Caco-2 (cell line): Measurements from ENCODE around the gene BCAS3. TPM values are rescaled to one million over a fixed set of nuclear protein-coding genes. Genes with fewer than 3 reads are reported as not detected.

Source experiments
- BruUV-seq: library from RNA; stranded (reverse); fragments of 400-500 nt; replicated peaks from 2 replicates; lab custom pipeline; 2021; lab: Mats Ljungman, UMichigan
- CTCF ChIA-PET: fragments of 300-600 bp; sonication (Branson Sonifier 250); formaldehyde crosslinking; loops from one replicate; lab custom pipeline; 2022; ENCODE audit warnings: antibody characterized with exemption; lab: Charles Lee
- POLR2A ChIA-PET: fragments of 300-600 bp; sonication (Branson Sonifier 250); formaldehyde crosslinking; loops from one replicate; lab custom pipeline; 2022; ENCODE audit warnings: antibody characterized with exemption; lab: Charles Lee
- DNase-seq, 2 experiments: peaks; one replicate each; pipeline versions ENCODE4 v3.0.0 to v3.0.0-alpha.2; 2020 to 2022
- H3K27me3 ChIP-seq: replicated peaks from 2 replicates; pipeline ENCODE4 v1.6.0; 2011; ENCODE audit warnings: low read length; ENCODE audit not compliant: control insufficient read depth, insufficient read depth
- H3K36me3 ChIP-seq: 2 replicates; pipeline ENCODE4 v1.5.1; 2011; ENCODE audit warnings: low read length; ENCODE audit not compliant: control insufficient read depth, insufficient read depth
- H3K4me1 ChIP-seq: fragments of 250-450 bp; sonication (Bioruptor Pico); 2 replicates; pipeline ENCODE4 v1.5.1; 2020; ENCODE audit warnings: mild to moderate bottlenecking
- H3K4me3 ChIP-seq: 2 replicates; pipeline ENCODE4 v1.5.1; 2011; ENCODE audit warnings: low read depth, mild to moderate bottlenecking, control low read depth, low read length
- H3K9me3 ChIP-seq: fragments of 250-450 bp; sonication (Bioruptor Pico); 2 replicates; pipeline ENCODE4 v1.5.1; 2020; ENCODE audit warnings: mild to moderate bottlenecking, moderate library complexity
- H3K27ac Mint-ChIP-seq: one replicate; pipeline ENCODE4 v1.8.0; 2022; ENCODE audit warnings: mixed read lengths; ENCODE audit not compliant: unreplicated experiment
- H3K27me3 Mint-ChIP-seq: one replicate; pipeline ENCODE4 v1.8.0; 2022; ENCODE audit warnings: mixed read lengths; ENCODE audit not compliant: insufficient read depth, unreplicated experiment
- H3K36me3 Mint-ChIP-seq: one replicate; pipeline ENCODE4 v1.8.0; 2022; ENCODE audit warnings: mild to moderate bottlenecking, mixed read lengths; ENCODE audit not compliant: insufficient read depth, unreplicated experiment
- H3K4me1 Mint-ChIP-seq: one replicate; pipeline ENCODE4 v1.8.0; 2022; ENCODE audit warnings: low read depth, mixed read lengths; ENCODE audit not compliant: unreplicated experiment
- H3K4me3 Mint-ChIP-seq: one replicate; pipeline ENCODE4 v1.8.0; 2022; ENCODE audit warnings: mild to moderate bottlenecking, moderate library complexity, mixed read lengths; ENCODE audit not compliant: unreplicated experiment
- H3K9me3 Mint-ChIP-seq: one replicate; pipeline ENCODE4 v1.8.0; 2022; ENCODE audit warnings: mixed read lengths; ENCODE audit not compliant: unreplicated experiment
- intact Hi-C: fragments of 100-400 bp; cut with micrococcal nuclease; formaldehyde crosslinking; loops from one replicate; pipeline ENCODE4 v1.10.0; 2022; ENCODE audit not compliant: unreplicated experiment
- total RNA-seq: library from RNA; stranded (reverse); gene quantifications from 2 replicates; pipeline ENCODE4 v1.2.3, GENCODE V29; 2022
- TF ChIP-seq, protein P1 (sequence below), 2 experiments: fragments of 200-600 bp in 1 of 2; IDR thresholded peaks; 1 replicate in 1 of 2; 2 replicates in 1 of 2; pipeline versions ENCODE4 v1.5.1 to v1.8.0; 2011 to 2022; ENCODE audit warnings: antibody characterized with exemption in 1 of 2, control low read depth in 1 of 2, inconsistent platforms in 1 of 2, low read depth in 1 of 2, low read length in 1 of 2, mild to moderate bottlenecking in 1 of 2, moderate library complexity in 1 of 2; ENCODE audit not compliant: insufficient read depth in 1 of 2, severe bottlenecking in 1 of 2, unreplicated experiment in 1 of 2

BCAS3 gene
- total RNA-seq, 1 experiment from 2014 or later: 44.1 TPM

DNA sequence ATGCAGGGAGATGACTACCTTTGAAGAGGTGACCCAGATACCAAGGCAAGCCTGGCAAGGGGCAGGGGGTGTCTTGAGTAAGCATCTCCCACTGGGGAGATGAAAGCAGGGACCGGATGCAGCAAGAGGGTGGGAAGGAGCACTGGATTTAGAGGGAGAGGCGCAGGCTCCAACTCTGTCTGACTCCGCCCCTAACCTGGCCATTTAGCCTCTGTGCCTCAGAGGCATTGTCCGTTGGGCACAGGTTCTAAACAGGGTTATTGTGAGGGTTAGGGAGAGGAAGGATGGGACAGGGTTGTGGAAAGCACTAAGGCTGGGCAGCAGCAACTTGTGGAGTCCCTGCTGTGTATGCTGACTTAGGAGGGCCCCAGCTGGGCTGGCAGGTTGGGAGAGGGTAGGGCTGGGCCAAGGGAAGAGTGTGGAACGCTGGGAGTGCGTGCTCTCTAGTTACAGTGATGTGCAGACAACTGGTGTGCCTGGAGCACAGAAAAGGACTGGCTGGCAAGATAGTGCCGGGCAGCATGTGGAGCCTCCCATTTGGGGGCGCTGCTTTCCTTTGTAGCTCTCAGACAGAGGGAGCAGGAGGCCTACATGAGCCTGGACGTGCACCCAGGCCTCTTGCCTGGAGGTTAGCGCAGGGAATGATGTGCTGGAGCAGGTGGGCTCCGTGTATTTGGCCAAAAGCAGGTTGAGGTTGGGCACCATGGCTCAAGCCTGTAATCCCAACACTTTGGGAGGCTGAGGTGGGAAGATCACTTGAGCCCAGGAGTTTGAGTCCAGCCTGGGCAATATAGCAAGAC is 748.2 kb downstream of the BCAS3 start:
- H3K36me3 Mint-ChIP-seq: no peaks in the 10 kb centered on the region
- peaks cover 22% of the 10 kb centered on the region for H3K4me1 Mint-ChIP-seq
- intact Hi-C loops: no loop called here
- no peaks in the 10 kb centered on the region for H3K9me3 Mint-ChIP-seq
- CTCF ChIA-PET: interaction anchor here (0.6 to 1.6 kb wide), 5 partner anchors 13 to 149 kb away, joined by 3 to 9 read pairs (median 5); no protein-coding TSS in a partner anchor
- BruUV-seq: no TSS peak
- DNase-seq: peak; percentile 59 to 70
- no peaks in the 10 kb centered on the region for H3K36me3 ChIP-seq
- H3K27ac Mint-ChIP-seq: peak overlapping the region; percentile 31
- POLR2A ChIA-PET: no interaction called here
- peaks cover 20% of the 10 kb centered on the region for H3K4me1 ChIP-seq
- TF ChIP-seq, protein P1, sequence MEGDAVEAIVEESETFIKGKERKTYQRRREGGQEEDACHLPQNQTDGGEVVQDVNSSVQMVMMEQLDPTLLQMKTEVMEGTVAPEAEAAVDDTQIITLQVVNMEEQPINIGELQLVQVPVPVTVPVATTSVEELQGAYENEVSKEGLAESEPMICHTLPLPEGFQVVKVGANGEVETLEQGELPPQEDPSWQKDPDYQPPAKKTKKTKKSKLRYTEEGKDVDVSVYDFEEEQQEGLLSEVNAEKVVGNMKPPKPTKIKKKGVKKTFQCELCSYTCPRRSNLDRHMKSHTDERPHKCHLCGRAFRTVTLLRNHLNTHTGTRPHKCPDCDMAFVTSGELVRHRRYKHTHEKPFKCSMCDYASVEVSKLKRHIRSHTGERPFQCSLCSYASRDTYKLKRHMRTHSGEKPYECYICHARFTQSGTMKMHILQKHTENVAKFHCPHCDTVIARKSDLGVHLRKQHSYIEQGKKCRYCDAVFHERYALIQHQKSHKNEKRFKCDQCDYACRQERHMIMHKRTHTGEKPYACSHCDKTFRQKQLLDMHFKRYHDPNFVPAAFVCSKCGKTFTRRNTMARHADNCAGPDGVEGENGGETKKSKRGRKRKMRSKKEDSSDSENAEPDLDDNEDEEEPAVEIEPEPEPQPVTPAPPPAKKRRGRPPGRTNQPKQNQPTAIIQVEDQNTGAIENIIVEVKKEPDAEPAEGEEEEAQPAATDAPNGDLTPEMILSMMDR (IDR thresholded peaks at IDR 0.05; ENCODE audit: insufficient read depth in 1 of 2, low read depth in 1 of 2, low read length in 1 of 2, severe bottlenecking in 1 of 2, unreplicated experiment in 1 of 2): peak in 1 of 2 experiments; percentile 33
- H3K27me3 ChIP-seq: no peaks in the 10 kb centered on the region
- no peaks in the 10 kb centered on the region for H3K27me3 Mint-ChIP-seq
- H3K4me3 ChIP-seq: no peak overlapping the region
- H3K4me3 Mint-ChIP-seq: no peak overlapping the region
- H3K9me3 ChIP-seq: peaks cover 7% of the 10 kb centered on the region; the same call in 1 of the 2 replicates

DNA sequence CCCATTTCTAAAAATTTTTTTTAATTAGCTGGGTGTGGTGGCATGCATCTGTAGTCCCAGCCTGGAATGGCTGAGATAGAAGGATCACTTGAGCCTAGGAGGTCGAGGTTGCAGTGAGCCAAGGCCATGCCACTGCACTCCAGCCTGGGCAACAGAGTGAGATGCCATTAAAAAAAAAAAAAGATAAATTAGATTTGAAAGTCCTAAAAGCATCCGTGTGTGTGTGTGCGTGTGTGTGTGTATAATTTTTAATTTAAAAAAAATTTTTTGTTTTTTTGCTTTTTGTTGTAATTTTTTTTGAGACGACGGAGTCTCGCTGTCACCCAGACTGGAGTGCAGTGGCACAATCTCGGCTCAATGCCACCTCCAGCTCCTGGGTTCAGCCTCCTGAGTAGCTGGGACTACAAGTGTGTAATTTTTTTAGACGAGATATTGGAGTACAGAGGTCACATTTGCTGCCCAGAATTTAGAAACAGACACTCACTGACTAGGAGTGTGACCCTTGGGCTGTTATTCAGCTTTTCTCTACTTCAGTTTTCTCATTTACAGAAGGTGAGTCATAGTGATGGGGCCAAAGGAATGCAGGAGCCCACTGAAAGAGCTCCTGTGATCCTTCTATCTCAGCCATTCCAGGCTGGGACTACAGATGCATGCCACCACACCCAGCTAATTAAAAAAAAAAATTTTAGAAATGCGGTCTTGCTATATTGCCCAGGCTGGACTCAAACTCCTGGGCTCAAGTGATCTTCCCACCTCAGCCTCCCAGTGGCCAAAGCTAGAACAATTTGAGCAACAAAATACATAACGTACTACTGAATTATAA is 749.0 kb downstream of the BCAS3 start:
- TF ChIP-seq, protein P1 (IDR thresholded peaks at IDR 0.05; ENCODE audit: insufficient read depth in 1 of 2, low read depth in 1 of 2, low read length in 1 of 2, severe bottlenecking in 1 of 2, unreplicated experiment in 1 of 2): peak; percentile 13 to 21
- Histone ChIP-seq H3K36me3 (no peaks in the 10 kb centered on the region), H3K4me1 (peaks cover 27% of the 10 kb centered on the region), H3K4me3 (no peak overlapping the region), H3K9me3 (peaks cover 7% of the 10 kb centered on the region; the same call in 1 of the 2 replicates), H3K27me3 (no peaks in the 10 kb centered on the region)
- intact Hi-C loops: loop anchor here (1.0 kb wide), 1 partner anchor 35 kb away; no protein-coding TSS in a partner anchor
- POLR2A ChIA-PET: interaction anchor here (0.6 kb wide), 1 partner anchor 142 kb away, joined by 5 read pairs; no protein-coding TSS in a partner anchor
- no peaks in the 10 kb centered on the region for H3K9me3 Mint-ChIP-seq
- BruUV-seq: no TSS peak
- H3K36me3 Mint-ChIP-seq: no peaks in the 10 kb centered on the region
- no peaks in the 10 kb centered on the region for H3K27me3 Mint-ChIP-seq
- peak; percentile 59 to 77 for DNase-seq
- CTCF ChIA-PET: interaction anchor here (0.6 to 2.1 kb wide), 11 partner anchors 13 to 508 kb away, joined by 3 to 9 read pairs (median 5); no protein-coding TSS in a partner anchor
- H3K4me1 Mint-ChIP-seq: peaks cover 27% of the 10 kb centered on the region
- peak overlapping the region; percentile 31 for H3K27ac Mint-ChIP-seq
- H3K4me3 Mint-ChIP-seq: no peak overlapping the region

DNA sequence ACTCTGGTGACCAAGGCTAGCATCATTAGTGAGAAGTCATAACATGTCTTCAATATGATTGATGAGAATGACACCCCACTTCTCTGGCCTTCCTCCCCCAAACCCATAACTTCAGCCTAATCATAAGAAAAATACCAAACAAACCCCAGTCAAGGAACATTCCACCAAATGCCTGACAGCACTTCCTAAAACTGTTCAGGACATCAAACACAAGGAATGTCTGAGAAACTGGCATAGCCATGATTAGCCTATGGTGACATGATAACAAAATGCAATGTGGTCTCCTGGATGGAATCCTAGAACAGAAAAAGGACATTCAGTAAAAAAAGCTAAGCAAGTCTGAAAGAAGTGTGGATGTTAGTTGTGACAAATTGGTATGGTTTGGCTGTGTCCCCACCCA is 749.9 kb downstream of the BCAS3 start:
- CTCF ChIA-PET: interaction anchor here (0.6 to 2.1 kb wide), 7 partner anchors 20 to 438 kb away, joined by 3 to 9 read pairs (median 5); no protein-coding TSS in a partner anchor

More for the DNA sequence above, 749.9 kb downstream of the BCAS3 start:
- POLR2A ChIA-PET: no interaction called here
- Mint-ChIP-seq H3K4me3 (no peak overlapping the region), H3K4me1 (peaks cover 31% of the 10 kb centered on the region), H3K36me3 (no peaks in the 10 kb centered on the region), H3K27ac (peak overlapping the region; percentile 31), H3K9me3 (no peaks in the 10 kb centered on the region), H3K27me3 (no peaks in the 10 kb centered on the region)
- TF ChIP-seq, protein P1 (IDR thresholded peaks at IDR 0.05; ENCODE audit: insufficient read depth in 1 of 2, low read depth in 1 of 2, low read length in 1 of 2, severe bottlenecking in 1 of 2, unreplicated experiment in 1 of 2): no peak
- BruUV-seq: no TSS peak
- DNase-seq: no peak
- H3K27me3 ChIP-seq: no peaks in the 10 kb centered on the region
- intact Hi-C loops: loop anchor here (1.0 kb wide), 1 partner anchor 34 kb away; no protein-coding TSS in a partner anchor
- peaks cover 30% of the 10 kb centered on the region for H3K4me1 ChIP-seq
- no peak overlapping the region for H3K4me3 ChIP-seq
- H3K9me3 ChIP-seq: peaks cover 7% of the 10 kb centered on the region; the same call in 1 of the 2 replicates
- H3K36me3 ChIP-seq: no peaks in the 10 kb centered on the region
